ENCODE measurements around the gene DRC1.

GRCh38 chr2:26474261-26474785, 72.6 kb downstream of the DRC1 start:
- TF ChIP-seq NFIC (IDR thresholded peaks at IDR 0.05; ENCODE audit: borderline replicate concordance) (no peak), EZH2phosphoT487 (IDR thresholded peaks at IDR 0.05; ENCODE audit: borderline replicate concordance, low read depth) (no peak), ZBTB33 (IDR thresholded peaks at IDR 0.05; ENCODE audit: borderline replicate concordance, low read depth) (no peak), JUND (IDR thresholded peaks at IDR 0.05) (no peak), REST (IDR thresholded peaks at IDR 0.05; ENCODE audit: low read depth, low read length) (no peak), EP300 (IDR thresholded peaks at IDR 0.05; ENCODE audit: borderline replicate concordance in 1 of 2, low read depth in 1 of 2, low read length in 1 of 2) (no peak), RCOR1 (IDR thresholded peaks at IDR 0.05; ENCODE audit: low read length) (no peak)
- TF ChIP-seq, protein P1, sequence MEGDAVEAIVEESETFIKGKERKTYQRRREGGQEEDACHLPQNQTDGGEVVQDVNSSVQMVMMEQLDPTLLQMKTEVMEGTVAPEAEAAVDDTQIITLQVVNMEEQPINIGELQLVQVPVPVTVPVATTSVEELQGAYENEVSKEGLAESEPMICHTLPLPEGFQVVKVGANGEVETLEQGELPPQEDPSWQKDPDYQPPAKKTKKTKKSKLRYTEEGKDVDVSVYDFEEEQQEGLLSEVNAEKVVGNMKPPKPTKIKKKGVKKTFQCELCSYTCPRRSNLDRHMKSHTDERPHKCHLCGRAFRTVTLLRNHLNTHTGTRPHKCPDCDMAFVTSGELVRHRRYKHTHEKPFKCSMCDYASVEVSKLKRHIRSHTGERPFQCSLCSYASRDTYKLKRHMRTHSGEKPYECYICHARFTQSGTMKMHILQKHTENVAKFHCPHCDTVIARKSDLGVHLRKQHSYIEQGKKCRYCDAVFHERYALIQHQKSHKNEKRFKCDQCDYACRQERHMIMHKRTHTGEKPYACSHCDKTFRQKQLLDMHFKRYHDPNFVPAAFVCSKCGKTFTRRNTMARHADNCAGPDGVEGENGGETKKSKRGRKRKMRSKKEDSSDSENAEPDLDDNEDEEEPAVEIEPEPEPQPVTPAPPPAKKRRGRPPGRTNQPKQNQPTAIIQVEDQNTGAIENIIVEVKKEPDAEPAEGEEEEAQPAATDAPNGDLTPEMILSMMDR (IDR thresholded peaks at IDR 0.05) = no peak
- TF ChIP-seq, protein P2, sequence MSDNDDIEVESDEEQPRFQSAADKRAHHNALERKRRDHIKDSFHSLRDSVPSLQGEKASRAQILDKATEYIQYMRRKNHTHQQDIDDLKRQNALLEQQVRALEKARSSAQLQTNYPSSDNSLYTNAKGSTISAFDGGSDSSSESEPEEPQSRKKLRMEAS (IDR thresholded peaks at IDR 0.05; ENCODE audit: low read depth) = no peak
- TF ChIP-seq, protein P3, sequence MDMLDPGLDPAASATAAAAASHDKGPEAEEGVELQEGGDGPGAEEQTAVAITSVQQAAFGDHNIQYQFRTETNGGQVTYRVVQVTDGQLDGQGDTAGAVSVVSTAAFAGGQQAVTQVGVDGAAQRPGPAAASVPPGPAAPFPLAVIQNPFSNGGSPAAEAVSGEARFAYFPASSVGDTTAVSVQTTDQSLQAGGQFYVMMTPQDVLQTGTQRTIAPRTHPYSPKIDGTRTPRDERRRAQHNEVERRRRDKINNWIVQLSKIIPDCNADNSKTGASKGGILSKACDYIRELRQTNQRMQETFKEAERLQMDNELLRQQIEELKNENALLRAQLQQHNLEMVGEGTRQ (IDR thresholded peaks at IDR 0.05; ENCODE audit: borderline replicate concordance, low read depth, low read length) = no peak

Measured in SK-N-SH (cell line).